T47D (cell line): Measurements from ENCODE around the gene ZBED3.
A peak's percentile ranks its signal among the peaks of the same experiment; 100 is the strongest.
"Not testable (repeated sequence)": the region's sequence is repeated elsewhere in the genome, so short reads cannot be mapped to it uniquely, and the experiment has no call there.

Experiments used
- DNase-seq, 2 experiments: peaks; one replicate each; pipeline versions ENCODE4 v3.0.0 to v3.0.0-alpha.2; 2011 to 2012; ENCODE audit warnings: low read depth in 1 of 2, low spot score in 1 of 2
- JUND ChIP-seq: IDR thresholded peaks from 2 replicates; pipeline ENCODE4 v1.6.1; 2012; ENCODE audit warnings: low read depth
- in situ Hi-C: cut with HindIII; loops from 2 replicates; pipeline ENCODE4 v1.10.0; 2016; ENCODE audit warnings: low sequenced_read_pairs, low pct_unique_long_range_greater_than_20kb

Gene ZBED3, protein sequence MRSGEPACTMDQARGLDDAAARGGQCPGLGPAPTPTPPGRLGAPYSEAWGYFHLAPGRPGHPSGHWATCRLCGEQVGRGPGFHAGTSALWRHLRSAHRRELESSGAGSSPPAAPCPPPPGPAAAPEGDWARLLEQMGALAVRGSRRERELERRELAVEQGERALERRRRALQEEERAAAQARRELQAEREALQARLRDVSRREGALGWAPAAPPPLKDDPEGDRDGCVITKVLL

GRCh38 chr5:77086689-77087483, at the start of gene ZBED3:
Gene ZBED3 (minus strand): TSS chr5:77087285. CDS start chr5:77077878, 9,407 bp downstream.
- TF ChIP-seq JUND, result no peak
- in situ Hi-C loops, result no loop called here
- peak; percentile 79 to 86 for DNase-seq

GRCh38 chr5:77133061-77133758, 46.1 kb upstream of the ZBED3 start:
- peak in 1 of 2 experiments; percentile 18 for DNase-seq
- TF ChIP-seq JUND, result no peak
- in situ Hi-C loops, result no loop called here

- in situ Hi-C loops, result no loop called here
- DNase-seq, result no peak
Measured at GRCh38 chr5:77131361-77131760, 44.3 kb upstream of the ZBED3 start.

GRCh38 chr5:77129391-77129990, 42.4 kb upstream of the ZBED3 start:
- in situ Hi-C loops, result no loop called here

More at GRCh38 chr5:77131361-77131760, 44.3 kb upstream of the ZBED3 start:
- TF ChIP-seq JUND, result no peak

DNA sequence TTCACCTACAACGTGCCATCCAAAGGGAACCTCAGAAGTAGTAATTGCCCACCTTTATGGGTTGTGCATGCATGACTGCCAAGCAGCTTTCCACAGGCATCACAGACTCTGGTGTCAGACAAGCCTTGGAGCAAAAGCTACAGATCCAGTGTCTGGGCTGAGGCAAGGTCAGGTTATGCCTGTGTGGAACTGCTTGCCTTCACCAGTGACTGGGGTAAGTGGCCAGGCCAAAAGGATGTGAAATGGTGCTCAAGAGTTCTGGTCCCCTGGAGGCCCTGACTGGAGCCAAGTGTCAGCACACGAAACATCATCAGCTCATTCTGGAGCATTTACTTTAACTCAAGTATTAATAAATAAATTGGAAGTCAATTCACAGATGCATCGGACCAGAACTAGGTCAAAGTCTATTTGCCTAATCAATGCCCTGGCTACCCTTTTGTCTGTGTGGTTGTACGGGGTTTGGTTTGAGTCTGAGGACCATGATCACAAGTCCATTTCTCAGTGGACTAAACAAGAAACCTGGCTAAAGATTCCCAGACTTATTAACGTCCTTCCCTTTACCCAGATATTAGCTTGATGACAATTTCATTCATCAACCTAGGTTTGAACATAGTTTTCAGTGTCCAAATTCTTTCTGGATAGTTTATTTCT, 41.5 kb upstream of the ZBED3 start:
- no peak for DNase-seq
- in situ Hi-C loops, result no loop called here
- no peak for TF ChIP-seq JUND

More at GRCh38 chr5:77129391-77129990, 42.4 kb upstream of the ZBED3 start:
- peak in 1 of 2 experiments; percentile 40 for DNase-seq
- TF ChIP-seq JUND, result no peak

GRCh38 chr5:77123057-77123456, 36.0 kb upstream of the ZBED3 start:
- no peak for TF ChIP-seq JUND
- no peak for DNase-seq
- in situ Hi-C loops, result no loop called here

- in situ Hi-C loops, result no loop called here
Measured at GRCh38 chr5:77120706-77121105, 33.6 kb upstream of the ZBED3 start.

GRCh38 chr5:77120086-77120485, 33.0 kb upstream of the ZBED3 start:
- in situ Hi-C loops, result no loop called here
- no peak for TF ChIP-seq JUND
- DNase-seq, result no peak

More at GRCh38 chr5:77120706-77121105, 33.6 kb upstream of the ZBED3 start:
- no peak for TF ChIP-seq JUND
- DNase-seq, result no peak

- no peak for DNase-seq
- TF ChIP-seq JUND, result no peak
- in situ Hi-C loops, result no loop called here
Measured at GRCh38 chr5:77117161-77117560, 30.1 kb upstream of the ZBED3 start.

GRCh38 chr5:77107035-77107434, 19.9 kb upstream of the ZBED3 start:
- DNase-seq, in situ Hi-C loops: not testable (repeated sequence)

DNA sequence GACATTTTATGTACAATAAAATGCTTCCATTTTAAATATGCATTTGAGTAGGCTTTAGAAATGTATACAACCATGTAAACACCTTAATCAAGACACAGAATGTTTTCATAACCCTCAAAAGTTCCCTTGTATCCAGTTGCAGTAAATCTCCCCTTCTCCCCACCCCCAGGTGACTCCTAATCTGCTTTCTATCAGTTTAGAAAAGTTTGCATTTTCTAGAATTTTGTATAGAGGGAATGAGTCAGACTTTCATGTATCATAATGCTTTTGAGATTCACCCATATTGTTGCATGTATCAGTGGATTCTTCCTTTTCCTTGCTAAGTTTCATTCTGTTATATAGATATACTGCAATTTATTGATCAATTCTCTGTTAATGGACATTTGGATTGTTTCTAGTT, 17.7 kb upstream of the ZBED3 start:
- in situ Hi-C loops, result no loop called here
- TF ChIP-seq JUND, result no peak
- DNase-seq, result no peak

DNA sequence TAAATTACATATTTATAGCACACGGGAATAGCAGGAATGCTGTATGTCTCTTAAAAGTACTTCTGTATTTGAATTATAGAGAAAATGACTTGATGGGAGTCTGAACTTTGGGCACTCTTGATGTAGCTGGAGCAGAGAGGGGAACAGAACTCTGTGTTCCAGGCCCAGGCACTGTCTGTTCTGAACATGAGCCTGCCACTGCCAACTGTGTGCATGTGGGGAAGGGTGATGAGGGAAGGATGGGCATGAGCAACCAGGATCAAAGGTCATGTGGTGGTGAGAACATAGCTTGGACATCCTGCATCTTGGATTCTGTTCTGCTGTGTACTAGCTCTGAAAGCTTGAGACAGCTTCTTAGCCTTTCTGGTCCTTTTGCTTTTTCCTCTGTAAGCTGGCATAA, 16.4 kb upstream of the ZBED3 start:
- no peak for TF ChIP-seq JUND
- in situ Hi-C loops, result no loop called here
- no peak for DNase-seq

DNA sequence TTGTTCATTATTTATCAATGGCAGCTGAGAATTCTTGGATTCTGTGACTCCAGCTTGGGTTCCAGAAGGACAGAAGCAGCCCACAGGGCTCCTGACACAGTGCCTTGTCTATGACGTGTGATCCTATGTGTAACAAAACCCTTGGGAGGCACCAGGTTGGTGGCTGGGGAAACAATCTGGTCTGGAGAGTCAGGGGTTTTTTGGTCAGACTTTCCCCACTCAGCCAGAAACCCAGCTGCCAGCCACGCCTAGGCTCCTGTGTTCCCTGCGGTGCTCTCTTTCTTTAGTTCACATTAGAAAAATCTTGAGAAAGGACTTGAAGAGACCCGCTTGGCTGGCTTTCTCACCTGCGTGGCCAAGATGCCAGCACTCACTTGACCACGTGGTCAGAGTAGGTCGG, 15.5 kb upstream of the ZBED3 start:
- in situ Hi-C loops, result no loop called here
- DNase-seq, result no peak
- no peak for TF ChIP-seq JUND
